Loucy (cell line): ENCODE data around the gene AKAP13.
A peak's percentile ranks its signal among the peaks of the same experiment; 100 is the strongest.

Experiments used
- H2AFZ ChIP-seq: fragments of 200-600 bp; sonication (generic); 2 replicates; pipeline ENCODE4 v1.6.0; 2016; ENCODE audit warnings: antibody characterized with exemption, mild to moderate bottlenecking, low read length, moderate library complexity
- H3F3A ChIP-seq: fragments of 200-600 bp; 2 replicates; pipeline ENCODE4 v1.6.0; 2016; ENCODE audit warnings: antibody characterized with exemption, low read depth, mild to moderate bottlenecking
- H3K27me3 ChIP-seq: fragments of 200-600 bp; sonication (generic); 2 replicates; pipeline ENCODE4 v1.6.1; 2014; ENCODE audit warnings: low read length, mild to moderate bottlenecking; ENCODE audit not compliant: insufficient read depth, poor library complexity, severe bottlenecking
- H3K36me3 ChIP-seq: fragments of 200-600 bp; sonication (generic); 2 replicates; pipeline ENCODE4 v1.6.1; 2016; ENCODE audit warnings: low read length; ENCODE audit not compliant: insufficient read depth
- H3K4me1 ChIP-seq: fragments of 200-600 bp; sonication (generic); 2 replicates; pipeline ENCODE4 v1.5.1; 2014; ENCODE audit warnings: low read length, mild to moderate bottlenecking; ENCODE audit not compliant: insufficient read depth, poor library complexity, severe bottlenecking
- H3K4me2 ChIP-seq: fragments of 200-600 bp; sonication (generic); 2 replicates; pipeline ENCODE4 v1.6.0; 2014; ENCODE audit warnings: antibody characterized with exemption, low read length, low read depth, mild to moderate bottlenecking; ENCODE audit not compliant: poor library complexity, severe bottlenecking
- H3K4me3 ChIP-seq: fragments of 200-600 bp; sonication (generic); 2 replicates; pipeline ENCODE4 v1.5.1; 2014; ENCODE audit warnings: low read length, mild to moderate bottlenecking, mixed read lengths; ENCODE audit not compliant: poor library complexity, severe bottlenecking
- H3K79me2 ChIP-seq: fragments of 200-600 bp; sonication (generic); 2 replicates; pipeline ENCODE4 v1.6.1; 2014; ENCODE audit warnings: low read length; ENCODE audit not compliant: insufficient read depth
- H3K9ac ChIP-seq: fragments of 200-600 bp; sonication (generic); 2 replicates; pipeline ENCODE4 v1.6.0; 2014; ENCODE audit warnings: mild to moderate bottlenecking, low read depth, low read length, moderate library complexity; ENCODE audit not compliant: poor library complexity, severe bottlenecking
- H3K9me2 ChIP-seq: fragments of 200-600 bp; sonication (generic); replicated peaks from 2 replicates; pipeline ENCODE4 v1.6.1; 2016; ENCODE audit warnings: low read depth, low read length, mixed read lengths
- H3K9me3 ChIP-seq: fragments of 200-600 bp; sonication (generic); 2 replicates; pipeline ENCODE4 v1.6.1; 2014; ENCODE audit warnings: mild to moderate bottlenecking, antibody characterized with exemption, low read length, low read depth; ENCODE audit not compliant: insufficient read depth
- H4K20me1 ChIP-seq: fragments of 200-600 bp; sonication (generic); 2 replicates; pipeline ENCODE4 v1.6.0; 2014; ENCODE audit warnings: antibody characterized with exemption, low read length, mild to moderate bottlenecking; ENCODE audit not compliant: insufficient read depth, poor library complexity, severe bottlenecking
- EZH2phosphoT487 ChIP-seq: fragments of 200-600 bp; IDR thresholded peaks from 2 replicates; pipeline ENCODE4 v1.6.1; 2018; ENCODE audit warnings: antibody characterized with exemption, mild to moderate bottlenecking, moderate library complexity, borderline replicate concordance
- TF ChIP-seq, protein P1 (sequence below): fragments of 200-600 bp; sonication (generic); conservative IDR thresholded peaks from 2 replicates; pipeline ENCODE4 v1.5.1; 2014; ENCODE audit warnings: mild to moderate bottlenecking, antibody characterized with exemption, low read length

AKAP13 gene

DNA sequence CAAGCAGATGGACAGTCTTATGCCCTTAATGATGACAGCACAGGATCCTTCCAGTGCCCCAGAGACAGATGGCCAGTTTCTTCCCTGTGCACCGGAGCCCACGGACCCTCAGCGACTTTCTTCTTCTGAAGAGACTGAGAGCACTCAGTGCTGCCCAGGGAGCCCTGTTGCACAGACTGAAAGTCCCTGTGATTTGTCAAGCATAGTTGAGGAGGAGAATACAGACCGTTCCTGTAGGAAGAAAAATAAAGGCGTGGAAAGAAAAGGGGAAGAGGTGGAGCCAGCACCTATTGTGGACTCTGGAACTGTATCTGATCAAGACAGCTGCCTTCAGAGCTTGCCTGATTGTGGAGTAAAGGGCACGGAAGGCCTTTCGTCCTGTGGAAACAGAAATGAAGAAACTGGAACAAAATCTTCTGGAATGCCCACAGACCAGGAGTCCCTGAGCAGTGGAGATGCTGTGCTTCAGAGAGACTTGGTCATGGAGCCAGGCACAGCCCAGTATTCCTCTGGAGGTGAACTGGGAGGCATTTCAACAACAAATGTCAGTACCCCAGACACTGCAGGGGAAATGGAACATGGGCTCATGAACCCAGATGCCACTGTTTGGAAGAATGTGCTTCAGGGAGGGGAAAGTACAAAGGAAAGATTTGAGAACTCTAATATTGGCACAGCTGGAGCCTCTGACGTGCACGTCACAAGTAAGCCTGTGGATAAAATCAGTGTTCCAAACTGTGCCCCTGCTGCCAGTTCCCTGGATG lies 198.7 kb downstream of the AKAP13 start:
- H2AFZ ChIP-seq = no peak overlapping the region
- H3K9ac ChIP-seq = no peak overlapping the region
- no peak overlapping the region for H3K4me3 ChIP-seq
- peaks cover 8% of the 10 kb centered on the region for H3K79me2 ChIP-seq
- H3K27me3 ChIP-seq = no peaks in the 10 kb centered on the region
- H4K20me1 ChIP-seq = no peaks in the 10 kb centered on the region
- no peaks in the 10 kb centered on the region for H3K9me3 ChIP-seq
- H3K4me2 ChIP-seq = no peak overlapping the region
- peaks cover 28% of the 10 kb centered on the region; the same call in 1 of the 2 replicates for H3K36me3 ChIP-seq
- TF ChIP-seq, protein P1, sequence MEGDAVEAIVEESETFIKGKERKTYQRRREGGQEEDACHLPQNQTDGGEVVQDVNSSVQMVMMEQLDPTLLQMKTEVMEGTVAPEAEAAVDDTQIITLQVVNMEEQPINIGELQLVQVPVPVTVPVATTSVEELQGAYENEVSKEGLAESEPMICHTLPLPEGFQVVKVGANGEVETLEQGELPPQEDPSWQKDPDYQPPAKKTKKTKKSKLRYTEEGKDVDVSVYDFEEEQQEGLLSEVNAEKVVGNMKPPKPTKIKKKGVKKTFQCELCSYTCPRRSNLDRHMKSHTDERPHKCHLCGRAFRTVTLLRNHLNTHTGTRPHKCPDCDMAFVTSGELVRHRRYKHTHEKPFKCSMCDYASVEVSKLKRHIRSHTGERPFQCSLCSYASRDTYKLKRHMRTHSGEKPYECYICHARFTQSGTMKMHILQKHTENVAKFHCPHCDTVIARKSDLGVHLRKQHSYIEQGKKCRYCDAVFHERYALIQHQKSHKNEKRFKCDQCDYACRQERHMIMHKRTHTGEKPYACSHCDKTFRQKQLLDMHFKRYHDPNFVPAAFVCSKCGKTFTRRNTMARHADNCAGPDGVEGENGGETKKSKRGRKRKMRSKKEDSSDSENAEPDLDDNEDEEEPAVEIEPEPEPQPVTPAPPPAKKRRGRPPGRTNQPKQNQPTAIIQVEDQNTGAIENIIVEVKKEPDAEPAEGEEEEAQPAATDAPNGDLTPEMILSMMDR = no peak
- no peak for TF ChIP-seq EZH2phosphoT487
- no peaks in the 10 kb centered on the region for H3K9me2 ChIP-seq
- H3F3A ChIP-seq = peaks cover 17% of the 10 kb centered on the region
- peaks cover 41% of the 10 kb centered on the region for H3K4me1 ChIP-seq

DNA sequence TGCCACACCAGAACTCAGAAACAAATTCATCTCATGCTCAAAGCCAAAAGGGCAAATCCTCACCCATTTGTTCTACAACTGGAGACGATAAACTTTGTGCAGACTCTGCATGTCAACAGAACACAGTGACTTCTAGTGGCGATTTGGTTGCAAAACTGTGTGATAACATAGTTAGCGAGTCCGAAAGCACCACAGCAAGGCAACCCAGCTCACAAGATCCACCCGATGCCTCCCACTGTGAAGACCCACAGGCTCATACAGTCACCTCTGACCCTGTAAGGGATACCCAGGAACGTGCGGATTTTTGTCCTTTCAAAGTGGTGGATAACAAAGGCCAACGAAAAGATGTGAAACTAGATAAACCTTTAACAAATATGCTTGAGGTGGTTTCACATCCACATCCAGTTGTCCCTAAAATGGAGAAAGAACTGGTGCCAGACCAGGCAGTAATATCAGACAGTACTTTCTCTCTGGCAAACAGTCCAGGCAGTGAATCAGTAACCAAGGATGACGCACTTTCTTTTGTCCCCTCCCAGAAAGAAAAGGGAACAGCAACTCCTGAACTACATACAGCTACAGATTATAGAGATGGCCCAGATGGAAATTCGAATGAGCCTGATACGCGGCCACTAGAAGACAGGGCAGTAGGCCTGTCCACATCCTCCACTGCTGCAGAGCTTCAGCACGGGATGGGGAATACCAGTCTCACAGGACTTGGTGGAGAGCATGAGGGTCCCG lies 199.7 kb downstream of the AKAP13 start:
- H3K9me2 ChIP-seq = no peaks in the 10 kb centered on the region
- H3K4me3 ChIP-seq = no peak overlapping the region
- H2AFZ ChIP-seq = no peak overlapping the region
- H4K20me1 ChIP-seq = no peaks in the 10 kb centered on the region
- peak overlapping the region; percentile 73 for H3K4me2 ChIP-seq
- H3K9me3 ChIP-seq = no peaks in the 10 kb centered on the region
- H3K27me3 ChIP-seq = no peaks in the 10 kb centered on the region
- peaks cover 51% of the 10 kb centered on the region for H3K4me1 ChIP-seq
- H3K36me3 ChIP-seq = peaks cover 28% of the 10 kb centered on the region; the same call in 1 of the 2 replicates
- no peak overlapping the region for H3K9ac ChIP-seq
- H3F3A ChIP-seq = peaks cover 17% of the 10 kb centered on the region
- peaks cover 18% of the 10 kb centered on the region for H3K79me2 ChIP-seq
- TF ChIP-seq EZH2phosphoT487 = no peak
- TF ChIP-seq, protein P1 = peak; percentile 37

GRCh38 chr15:85580879-85581278 lies 200.5 kb downstream of the AKAP13 start:
- H3K9ac ChIP-seq = peak overlapping the region; percentile 71
- H3K9me3 ChIP-seq = no peaks in the 10 kb centered on the region
- H3K4me3 ChIP-seq = peak overlapping the region; percentile 70
- H2AFZ ChIP-seq = no peak overlapping the region
- H3K79me2 ChIP-seq = peaks cover 26% of the 10 kb centered on the region
- H3F3A ChIP-seq = peaks cover 17% of the 10 kb centered on the region
- no peaks in the 10 kb centered on the region for H3K27me3 ChIP-seq
- no peaks in the 10 kb centered on the region for H3K9me2 ChIP-seq
- peaks cover 28% of the 10 kb centered on the region; the same call in 1 of the 2 replicates for H3K36me3 ChIP-seq
- H3K4me1 ChIP-seq = peaks cover 58% of the 10 kb centered on the region
- H3K4me2 ChIP-seq = peak overlapping the region; percentile 73
- no peak for TF ChIP-seq EZH2phosphoT487
- TF ChIP-seq, protein P1 = no peak
- H4K20me1 ChIP-seq = no peaks in the 10 kb centered on the region
